GM12872 (cell line): ENCODE measurements around the gene GTPBP3.

Source experiments
- CTCF ChIP-seq: IDR thresholded peaks from 3 replicates; pipeline ENCODE4 v1.5.1; 2011; ENCODE audit warnings: low read depth, mild to moderate bottlenecking, low read length, moderate library complexity; ENCODE audit not compliant: insufficient read depth

The GTPBP3 gene

DNA sequence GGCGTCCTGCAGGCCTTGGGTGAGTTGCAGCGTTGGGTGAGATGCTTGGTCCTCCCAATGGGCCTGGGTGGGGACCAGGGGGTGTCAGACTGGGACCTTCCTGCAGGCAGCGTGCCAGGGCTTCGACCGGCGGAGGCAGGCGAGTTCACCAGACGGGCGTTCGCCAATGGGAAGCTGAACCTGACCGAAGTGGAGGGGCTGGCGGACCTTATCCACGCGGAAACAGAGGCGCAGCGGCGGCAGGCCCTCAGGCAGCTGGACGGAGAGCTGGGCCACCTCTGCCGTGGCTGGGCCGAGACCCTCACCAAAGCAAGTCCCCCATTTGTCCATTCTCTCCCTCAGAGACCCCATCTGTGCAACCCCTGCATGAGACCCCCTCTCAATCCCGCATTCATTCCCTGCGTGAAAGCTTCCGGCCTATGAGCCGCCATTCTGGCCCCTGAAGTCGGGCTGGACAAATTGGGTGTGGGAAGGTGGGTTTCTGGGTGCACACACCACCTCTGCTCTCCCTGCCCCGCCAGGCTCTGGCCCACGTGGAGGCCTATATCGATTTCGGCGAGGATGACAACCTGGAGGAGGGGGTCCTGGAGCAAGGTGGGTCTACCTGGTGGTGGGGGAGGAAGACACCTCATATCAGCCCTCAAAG, 1.2 kb downstream of the GTPBP3 start:
- no peak for TF ChIP-seq CTCF

- TF ChIP-seq CTCF: no peak
These were observed 1.9 kb downstream of the GTPBP3 start for GRCh38 chr19:17339088-17339741.

- TF ChIP-seq CTCF: no peak
These were observed 3.0 kb downstream of the GTPBP3 start for GRCh38 chr19:17340302-17340870.

DNA sequence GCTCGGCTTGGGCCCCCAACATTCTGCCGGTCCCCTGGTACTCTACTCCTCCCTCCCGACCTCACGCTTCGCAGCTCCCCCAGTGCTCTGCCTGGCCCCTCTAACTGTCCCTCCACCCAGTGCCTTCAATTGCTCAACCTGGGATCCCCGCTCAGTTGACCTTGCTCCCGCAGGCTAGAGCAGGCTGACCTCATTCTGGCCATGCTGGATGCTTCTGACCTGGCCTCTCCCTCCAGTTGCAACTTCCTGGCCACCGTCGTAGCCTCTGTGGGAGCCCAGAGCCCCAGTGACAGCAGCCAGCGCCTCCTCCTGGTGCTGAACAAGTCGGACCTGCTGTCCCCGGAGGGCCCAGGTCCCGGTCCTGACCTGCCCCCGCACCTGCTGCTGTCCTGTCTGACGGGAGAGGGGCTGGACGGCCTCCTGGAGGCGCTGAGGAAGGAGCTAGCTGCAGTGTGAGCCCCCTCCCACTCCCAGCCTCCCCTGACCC, 3.6 kb downstream of the GTPBP3 start:
- TF ChIP-seq CTCF: no peak

- no peak for TF ChIP-seq CTCF
These were observed 4.0 kb downstream of the GTPBP3 start for GRCh38 chr19:17341386-17341785.

- TF ChIP-seq CTCF: no peak
These were observed 4.5 kb downstream of the GTPBP3 start for GRCh38 chr19:17341845-17342244.

DNA sequence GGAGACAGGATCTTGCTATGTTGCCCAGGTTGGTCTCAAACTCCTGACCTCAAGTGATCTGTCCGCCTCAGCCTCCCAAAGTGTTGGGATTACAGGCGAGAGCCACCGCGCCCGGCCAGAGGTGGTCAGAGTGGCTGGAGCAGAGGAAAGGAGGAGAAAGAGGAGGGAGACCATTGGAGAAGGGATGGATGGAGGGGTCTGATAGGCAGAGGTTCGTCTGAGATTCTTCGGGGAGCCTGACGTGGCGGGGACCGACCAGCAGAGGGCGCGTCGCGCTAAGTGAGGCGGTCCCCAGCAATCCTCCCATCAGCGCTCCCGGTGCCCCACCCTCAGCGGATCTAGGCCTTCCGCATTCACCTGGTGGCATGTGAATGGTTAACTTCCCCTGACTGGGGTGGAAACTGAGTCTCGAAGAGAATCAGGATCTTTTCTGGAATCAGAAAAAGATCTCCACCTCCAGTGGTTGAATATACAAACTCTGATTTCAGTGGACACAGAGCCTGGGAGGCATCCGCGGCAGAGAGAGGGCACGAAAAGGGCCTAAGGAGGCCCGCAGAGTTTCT, 8.8 kb downstream of the GTPBP3 start:
- peak; percentile 97 for TF ChIP-seq CTCF
